HCT116 (cell line): ENCODE data around the gene CCSER1. TPM values are rescaled to one million over a fixed set of nuclear protein-coding genes. Genes with fewer than 3 reads are reported as not detected.

Experiments used
- ATAC-seq: fragments of 200-7000 bp; cut with Tn5 transposase; 2 replicates; pipeline ENCODE4 v1.9.1; 2020; ENCODE audit warnings: mild to moderate bottlenecking, moderate library complexity
- BruUV-seq: library from RNA; stranded (reverse); fragments of 400-500 nt; replicated peaks from 2 replicates; lab custom pipeline; 2021; lab: Mats Ljungman, UMichigan
- CTCF ChIA-PET: fragments of 300-600 bp; sonication (Branson Sonifier 250); formaldehyde crosslinking; loops from one replicate; lab custom pipeline; 2021; ENCODE audit warnings: antibody characterized with exemption; lab: Charles Lee
- POLR2A ChIA-PET: fragments of 300-600, 350-600 bp; sonication (Branson Sonifier 250); formaldehyde crosslinking; loops from one replicate; lab custom pipeline; 2021; ENCODE audit warnings: antibody characterized with exemption; lab: Charles Lee
- RAD21 ChIA-PET, 2 experiments: fragments of 300-600 bp; sonication (Branson Sonifier 250); formaldehyde crosslinking; loops; one replicate each; lab custom pipeline; 2023; ENCODE audit warnings: low total read pairs in 2 of 2; ENCODE audit not compliant: uncharacterized antibody in 2 of 2, unreplicated experiment in 2 of 2, low non-redundant PET in 1 of 2; lab: Charles Lee
- DNase-seq: peaks from one replicate; pipeline ENCODE4 v3.0.0-alpha.2; 2010; ENCODE audit warnings: low read depth, low spot score
- H2AFZ ChIP-seq: fragments of 200-600 bp; shearing (Covaris generic), sonication (generic); 2 replicates; pipeline ENCODE4 v1.6.1; 2017; ENCODE audit warnings: low read depth, mixed run types, mixed read lengths, antibody characterized with exemption, low read length; ENCODE audit not compliant: poor library complexity, severe bottlenecking
- H3K27ac ChIP-seq: 2 replicates; pipeline ENCODE4 v1.5.1; 2012; ENCODE audit warnings: low read depth, low read length
- H3K27me3 ChIP-seq: fragments of 200-600 bp; sonication (generic); 2 replicates; pipeline ENCODE4 v1.6.1; 2016; ENCODE audit warnings: mixed run types, low read length, mixed read lengths; ENCODE audit not compliant: insufficient read depth
- H3K36me3 ChIP-seq, 2 experiments: fragments of 200-500 bp in 1 of 2; fragments of 200-600 bp in 1 of 2; sonication (Bioruptor generic) in 1 of 2; sonication (generic) in 1 of 2; 2 replicates each; pipeline versions ENCODE4 v1.5.1 to v1.6.1; 2014 to 2016; ENCODE audit warnings: low read length in 2 of 2, inconsistent platforms in 1 of 2, mixed read lengths in 1 of 2, mixed run types in 1 of 2; ENCODE audit not compliant: insufficient read depth in 2 of 2, control insufficient read depth in 1 of 2
- H3K4me1 ChIP-seq, 2 experiments: fragments of 200-600 bp in 1 of 2; sonication (generic) in 1 of 2; 2 replicates each; pipeline versions ENCODE4 v1.5.1 to v1.6.1; 2012 to 2017; ENCODE audit warnings: low read length in 2 of 2, inconsistent platforms in 1 of 2, mild to moderate bottlenecking in 1 of 2, mixed read lengths in 1 of 2, mixed run types in 1 of 2, moderate library complexity in 1 of 2; ENCODE audit not compliant: insufficient read depth in 2 of 2, control insufficient read depth in 1 of 2
- H3K4me2 ChIP-seq: fragments of 200-600 bp; sonication (generic); 2 replicates; pipeline ENCODE4 v1.6.1; 2017; ENCODE audit warnings: mixed run types, low read length, mixed read lengths
- H3K4me3 ChIP-seq, 2 experiments: fragments of 200-600 bp in 1 of 2; sonication (generic) in 1 of 2; replicated peaks in 1 of 2; 2 replicates each; pipeline ENCODE4 v1.5.1; 2011 to 2016; ENCODE audit warnings: low read length in 2 of 2, control low read depth in 1 of 2, low read depth in 1 of 2, mild to moderate bottlenecking in 1 of 2, mixed read lengths in 1 of 2, mixed run types in 1 of 2
- H3K79me2 ChIP-seq: fragments of 200-600 bp; sonication (generic); 2 replicates; pipeline ENCODE4 v1.6.1; 2017; ENCODE audit warnings: mild to moderate bottlenecking, mixed run types, low read length, moderate library complexity, mixed read lengths; ENCODE audit not compliant: insufficient read depth
- H3K9ac ChIP-seq: fragments of 200-600 bp; sonication (generic); 2 replicates; pipeline ENCODE4 v1.6.1; 2016; ENCODE audit warnings: low read length, mixed read lengths
- H3K9me2 ChIP-seq: fragments of 200-600 bp; sonication (generic), shearing (Covaris generic); 2 replicates; pipeline ENCODE4 v1.6.1; 2017; ENCODE audit warnings: mixed run types, mild to moderate bottlenecking, moderate library complexity; ENCODE audit not compliant: insufficient read depth
- H3K9me3 ChIP-seq, 2 experiments: fragments of 200-500 bp in 1 of 2; fragments of 200-600 bp in 1 of 2; sonication (Bioruptor generic) in 1 of 2; sonication (generic) in 1 of 2; 2 replicates each; pipeline ENCODE4 v1.6.1; 2014 to 2017; ENCODE audit warnings: low read length in 2 of 2, mixed read lengths in 2 of 2, inconsistent platforms in 1 of 2, low read depth in 1 of 2, mild to moderate bottlenecking in 1 of 2, mixed run types in 1 of 2, moderate library complexity in 1 of 2; ENCODE audit not compliant: control insufficient read depth in 1 of 2, insufficient read depth in 1 of 2
- H4K20me1 ChIP-seq: fragments of 200-600 bp; sonication (generic), shearing (Covaris generic); 2 replicates; pipeline ENCODE4 v1.6.1; 2017; ENCODE audit warnings: mixed run types, mild to moderate bottlenecking, moderate library complexity; ENCODE audit not compliant: insufficient read depth
- CEBPB ChIP-seq: IDR thresholded peaks from 2 replicates; pipeline ENCODE4 v1.6.1; 2012; ENCODE audit warnings: low read depth
- EGR1 ChIP-seq: IDR thresholded peaks from 2 replicates; pipeline ENCODE4 v1.6.1; 2012; ENCODE audit warnings: low read depth
- ELF1 ChIP-seq: IDR thresholded peaks from 2 replicates; pipeline ENCODE4 v1.6.1; 2012; ENCODE audit warnings: low read depth, borderline replicate concordance
- EZH2phosphoT487 ChIP-seq: fragments of 200-600 bp; IDR thresholded peaks from 2 replicates; pipeline ENCODE4 v1.6.1; 2018; ENCODE audit warnings: antibody characterized with exemption, borderline replicate concordance
- JUND ChIP-seq: IDR thresholded peaks from 2 replicates; pipeline ENCODE4 v1.6.1; 2012
- POLR2A ChIP-seq: IDR thresholded peaks from 2 replicates; pipeline ENCODE4 v1.7.0; 2011; ENCODE audit warnings: borderline replicate concordance; ENCODE audit not compliant: insufficient read depth, insufficient read length; ENCODE audit errors: extremely low read depth
- POLR2AphosphoS5 ChIP-seq: IDR thresholded peaks from 2 replicates; pipeline ENCODE4 v1.6.1; 2011; ENCODE audit warnings: mild to moderate bottlenecking, low read depth, low read length, moderate library complexity
- RAD21 ChIP-seq: IDR thresholded peaks from 2 replicates; pipeline ENCODE4 v1.6.1; 2012; ENCODE audit warnings: low read depth, mild to moderate bottlenecking
- SIN3A ChIP-seq: IDR thresholded peaks from 2 replicates; pipeline ENCODE4 v1.6.1; 2012; ENCODE audit warnings: low read depth
- SP1 ChIP-seq: IDR thresholded peaks from 2 replicates; pipeline ENCODE4 v1.6.1; 2012; ENCODE audit warnings: low read depth
- SRF ChIP-seq: IDR thresholded peaks from 2 replicates; pipeline ENCODE4 v1.6.1; 2012; ENCODE audit warnings: low read depth
- TCF7L2 ChIP-seq: IDR thresholded peaks from 2 replicates; pipeline ENCODE4 v1.7.0; 2011; ENCODE audit warnings: borderline replicate concordance, inconsistent platforms; ENCODE audit not compliant: insufficient read depth, insufficient read length; ENCODE audit errors: extremely low read depth
- YY1 ChIP-seq: IDR thresholded peaks from 2 replicates; pipeline ENCODE4 v1.6.1; 2011; ENCODE audit warnings: low read length, low read depth, moderate library complexity, mild to moderate bottlenecking; ENCODE audit not compliant: insufficient replicate concordance; ENCODE audit errors: extremely low read depth
- ZFX ChIP-seq: fragments of 450-650 bp; IDR thresholded peaks from 2 replicates; pipeline ENCODE4 v1.6.1; 2017
- intact Hi-C: fragments of 100-400 bp; cut with micrococcal nuclease; formaldehyde crosslinking; loops from 2 replicates; pipeline ENCODE4 v1.10.0; 2022
- total RNA-seq: library from RNA; stranded (reverse); gene quantifications from one replicate; pipeline ENCODE4 v1.2.1, GENCODE V29; 2021; ENCODE audit not compliant: unreplicated experiment
- TF ChIP-seq, protein P1 (sequence below), 3 experiments: fragments of 200-600 bp in 1 of 3; sonication (generic) in 1 of 3; IDR thresholded peaks in 2 of 3; conservative IDR thresholded peaks in 1 of 3; 2 replicates each; pipeline ENCODE4 v1.5.1; 2012 to 2017; ENCODE audit warnings: low read depth in 2 of 3, low read length in 2 of 3, antibody characterized with exemption in 1 of 3, borderline replicate concordance in 1 of 3, control low read depth in 1 of 3, mild to moderate bottlenecking in 1 of 3, mixed read lengths in 1 of 3, mixed run types in 1 of 3, moderate library complexity in 1 of 3; ENCODE audit not compliant: insufficient read depth in 1 of 3
- TF ChIP-seq, protein P2 (sequence below): IDR thresholded peaks from 2 replicates; pipeline ENCODE4 v1.6.1; 2012; ENCODE audit warnings: low read depth
- TF ChIP-seq, protein P3 (sequence below): IDR thresholded peaks from 2 replicates; pipeline ENCODE4 v1.6.1; 2011; ENCODE audit warnings: mild to moderate bottlenecking, low read length, moderate library complexity; ENCODE audit not compliant: insufficient replicate concordance; ENCODE audit errors: extremely low read depth
- TF ChIP-seq, protein P4 (sequence below): IDR thresholded peaks from 2 replicates; pipeline ENCODE4 v1.6.1; 2012
- TF ChIP-seq, protein P5 (sequence below): IDR thresholded peaks from 2 replicates; pipeline ENCODE4 v1.6.1; 2012

CCSER1 gene
- total RNA-seq, 1 experiment from 2014 or later, result 6.7 TPM

DNA sequence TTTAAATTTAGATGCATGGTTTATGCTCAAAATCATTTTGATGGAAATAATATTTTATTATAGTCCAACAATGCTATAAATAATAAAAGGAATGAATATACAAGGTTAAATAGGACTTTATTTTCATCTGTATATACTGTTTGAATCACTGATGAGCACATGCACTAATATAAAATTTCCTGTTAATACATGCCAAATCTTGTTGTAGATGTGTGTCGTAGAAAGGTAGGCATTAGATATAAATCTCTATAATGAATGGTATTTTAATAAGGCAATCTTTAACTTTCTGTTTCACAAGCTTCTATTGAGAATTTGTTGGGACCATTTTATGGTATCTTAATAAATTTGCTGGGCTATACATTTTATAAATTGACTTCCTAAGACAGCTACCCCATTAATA lies 868.8 kb downstream of the CCSER1 start:
- TF ChIP-seq POLR2AphosphoS5 (no peak), CEBPB (no peak), TCF7L2 (no peak), SP1 (no peak), YY1 (no peak), EZH2phosphoT487 (no peak), EGR1 (no peak), POLR2A (no peak), ELF1 (no peak), JUND (no peak), ZFX (no peak), SRF (no peak), SIN3A (no peak), RAD21 (no peak)
- TF ChIP-seq, protein P1, sequence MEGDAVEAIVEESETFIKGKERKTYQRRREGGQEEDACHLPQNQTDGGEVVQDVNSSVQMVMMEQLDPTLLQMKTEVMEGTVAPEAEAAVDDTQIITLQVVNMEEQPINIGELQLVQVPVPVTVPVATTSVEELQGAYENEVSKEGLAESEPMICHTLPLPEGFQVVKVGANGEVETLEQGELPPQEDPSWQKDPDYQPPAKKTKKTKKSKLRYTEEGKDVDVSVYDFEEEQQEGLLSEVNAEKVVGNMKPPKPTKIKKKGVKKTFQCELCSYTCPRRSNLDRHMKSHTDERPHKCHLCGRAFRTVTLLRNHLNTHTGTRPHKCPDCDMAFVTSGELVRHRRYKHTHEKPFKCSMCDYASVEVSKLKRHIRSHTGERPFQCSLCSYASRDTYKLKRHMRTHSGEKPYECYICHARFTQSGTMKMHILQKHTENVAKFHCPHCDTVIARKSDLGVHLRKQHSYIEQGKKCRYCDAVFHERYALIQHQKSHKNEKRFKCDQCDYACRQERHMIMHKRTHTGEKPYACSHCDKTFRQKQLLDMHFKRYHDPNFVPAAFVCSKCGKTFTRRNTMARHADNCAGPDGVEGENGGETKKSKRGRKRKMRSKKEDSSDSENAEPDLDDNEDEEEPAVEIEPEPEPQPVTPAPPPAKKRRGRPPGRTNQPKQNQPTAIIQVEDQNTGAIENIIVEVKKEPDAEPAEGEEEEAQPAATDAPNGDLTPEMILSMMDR (IDR thresholded peaks at IDR 0.05 in 2 of 3, conservative IDR thresholded peaks at IDR 0.05 in 1 of 3; ENCODE audit: borderline replicate concordance in 1 of 3, insufficient read depth in 1 of 3, low read depth in 2 of 3, low read length in 2 of 3), result no peak
- TF ChIP-seq, protein P2, sequence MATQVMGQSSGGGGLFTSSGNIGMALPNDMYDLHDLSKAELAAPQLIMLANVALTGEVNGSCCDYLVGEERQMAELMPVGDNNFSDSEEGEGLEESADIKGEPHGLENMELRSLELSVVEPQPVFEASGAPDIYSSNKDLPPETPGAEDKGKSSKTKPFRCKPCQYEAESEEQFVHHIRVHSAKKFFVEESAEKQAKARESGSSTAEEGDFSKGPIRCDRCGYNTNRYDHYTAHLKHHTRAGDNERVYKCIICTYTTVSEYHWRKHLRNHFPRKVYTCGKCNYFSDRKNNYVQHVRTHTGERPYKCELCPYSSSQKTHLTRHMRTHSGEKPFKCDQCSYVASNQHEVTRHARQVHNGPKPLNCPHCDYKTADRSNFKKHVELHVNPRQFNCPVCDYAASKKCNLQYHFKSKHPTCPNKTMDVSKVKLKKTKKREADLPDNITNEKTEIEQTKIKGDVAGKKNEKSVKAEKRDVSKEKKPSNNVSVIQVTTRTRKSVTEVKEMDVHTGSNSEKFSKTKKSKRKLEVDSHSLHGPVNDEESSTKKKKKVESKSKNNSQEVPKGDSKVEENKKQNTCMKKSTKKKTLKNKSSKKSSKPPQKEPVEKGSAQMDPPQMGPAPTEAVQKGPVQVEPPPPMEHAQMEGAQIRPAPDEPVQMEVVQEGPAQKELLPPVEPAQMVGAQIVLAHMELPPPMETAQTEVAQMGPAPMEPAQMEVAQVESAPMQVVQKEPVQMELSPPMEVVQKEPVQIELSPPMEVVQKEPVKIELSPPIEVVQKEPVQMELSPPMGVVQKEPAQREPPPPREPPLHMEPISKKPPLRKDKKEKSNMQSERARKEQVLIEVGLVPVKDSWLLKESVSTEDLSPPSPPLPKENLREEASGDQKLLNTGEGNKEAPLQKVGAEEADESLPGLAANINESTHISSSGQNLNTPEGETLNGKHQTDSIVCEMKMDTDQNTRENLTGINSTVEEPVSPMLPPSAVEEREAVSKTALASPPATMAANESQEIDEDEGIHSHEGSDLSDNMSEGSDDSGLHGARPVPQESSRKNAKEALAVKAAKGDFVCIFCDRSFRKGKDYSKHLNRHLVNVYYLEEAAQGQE, result no peak
- TF ChIP-seq, protein P3, sequence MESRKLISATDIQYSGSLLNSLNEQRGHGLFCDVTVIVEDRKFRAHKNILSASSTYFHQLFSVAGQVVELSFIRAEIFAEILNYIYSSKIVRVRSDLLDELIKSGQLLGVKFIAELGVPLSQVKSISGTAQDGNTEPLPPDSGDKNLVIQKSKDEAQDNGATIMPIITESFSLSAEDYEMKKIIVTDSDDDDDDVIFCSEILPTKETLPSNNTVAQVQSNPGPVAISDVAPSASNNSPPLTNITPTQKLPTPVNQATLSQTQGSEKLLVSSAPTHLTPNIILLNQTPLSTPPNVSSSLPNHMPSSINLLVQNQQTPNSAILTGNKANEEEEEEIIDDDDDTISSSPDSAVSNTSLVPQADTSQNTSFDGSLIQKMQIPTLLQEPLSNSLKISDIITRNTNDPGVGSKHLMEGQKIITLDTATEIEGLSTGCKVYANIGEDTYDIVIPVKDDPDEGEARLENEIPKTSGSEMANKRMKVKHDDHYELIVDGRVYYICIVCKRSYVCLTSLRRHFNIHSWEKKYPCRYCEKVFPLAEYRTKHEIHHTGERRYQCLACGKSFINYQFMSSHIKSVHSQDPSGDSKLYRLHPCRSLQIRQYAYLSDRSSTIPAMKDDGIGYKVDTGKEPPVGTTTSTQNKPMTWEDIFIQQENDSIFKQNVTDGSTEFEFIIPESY, result no peak
- TF ChIP-seq, protein P4, sequence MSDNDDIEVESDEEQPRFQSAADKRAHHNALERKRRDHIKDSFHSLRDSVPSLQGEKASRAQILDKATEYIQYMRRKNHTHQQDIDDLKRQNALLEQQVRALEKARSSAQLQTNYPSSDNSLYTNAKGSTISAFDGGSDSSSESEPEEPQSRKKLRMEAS, result no peak
- TF ChIP-seq, protein P5, sequence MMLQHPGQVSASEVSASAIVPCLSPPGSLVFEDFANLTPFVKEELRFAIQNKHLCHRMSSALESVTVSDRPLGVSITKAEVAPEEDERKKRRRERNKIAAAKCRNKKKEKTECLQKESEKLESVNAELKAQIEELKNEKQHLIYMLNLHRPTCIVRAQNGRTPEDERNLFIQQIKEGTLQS, result no peak
- POLR2A ChIA-PET, result no interaction called here
- H3K79me2 ChIP-seq, result no peaks in the 10 kb centered on the region
- H3K4me1 ChIP-seq, result no peaks in the 10 kb centered on the region
- no peaks in the 10 kb centered on the region for H4K20me1 ChIP-seq
- ATAC-seq, result no peak
- H3K27me3 ChIP-seq, result no peaks in the 10 kb centered on the region
- no peaks in the 10 kb centered on the region for H3K9me2 ChIP-seq
- intact Hi-C loops, result no loop called here
- RAD21 ChIA-PET, result no interaction called here
- H3K4me2 ChIP-seq, result no peak overlapping the region
- BruUV-seq, result no TSS peak
- H3K4me3 ChIP-seq, result no peak overlapping the region
- H3K36me3 ChIP-seq, result no peaks in the 10 kb centered on the region
- H2AFZ ChIP-seq, result no peak overlapping the region
- no peak overlapping the region for H3K9ac ChIP-seq
- H3K27ac ChIP-seq, result no peak overlapping the region
- CTCF ChIA-PET, result no interaction called here
- DNase-seq, result no peak
- no peaks in the 10 kb centered on the region for H3K9me3 ChIP-seq
